ENCODE measurements around the gene IER3.

IER3 gene

GRCh38 chr6:30727920-30728553 is 16.3 kb downstream of the IER3 start:
- peaks cover 23% of the 10 kb centered on the region for H3K4me1 ChIP-seq (ENCODE audit: control insufficient read depth, insufficient read depth, low read depth, low read length)
- no peak overlapping the region for H3K14ac ChIP-seq (ENCODE audit: low read length in 2 of 2)
- H3K9ac ChIP-seq (ENCODE audit: low read length), result peak overlapping the region; percentile 67
- no peak overlapping the region for H3K4ac ChIP-seq (ENCODE audit: low read depth in 1 of 2, low read length in 2 of 2)
- no peak overlapping the region for H3K4me3 ChIP-seq (ENCODE audit: insufficient read depth in 1 of 2, low read depth in 1 of 2, low read length in 2 of 2)
- peak overlapping the region; percentile 91 for H2AK5ac ChIP-seq (ENCODE audit: low read length, severe bottlenecking)
- H3K9me3 ChIP-seq (ENCODE audit: control insufficient read depth, low read length), result no peaks in the 10 kb centered on the region
- H3K18ac ChIP-seq (ENCODE audit: low read depth in 1 of 2, low read length in 2 of 2), result peak overlapping the region in 1 of 2 experiments; percentile 34
- DNase-seq, result peak; percentile 70
- H4K91ac ChIP-seq (ENCODE audit: low read length), result no peak overlapping the region
- H2BK120ac ChIP-seq (ENCODE audit: low read depth, low read length), result no peak overlapping the region
- peak overlapping the region in 1 of 2 experiments; percentile 77 for H2BK12ac ChIP-seq (ENCODE audit: low read length in 2 of 2)
- no peak overlapping the region for H2BK15ac ChIP-seq (ENCODE audit: low read depth, poor library complexity, severe bottlenecking)
- H3K23ac ChIP-seq (ENCODE audit: low read length in 2 of 2), result peak overlapping the region in 1 of 2 experiments; percentile 59
- no peak overlapping the region for H2BK5ac ChIP-seq (ENCODE audit: low read depth, low read length, poor library complexity, severe bottlenecking)
- H3K4me2 ChIP-seq (ENCODE audit: low read length, poor library complexity, severe bottlenecking), result no peak overlapping the region
- H3K27me3 ChIP-seq (ENCODE audit: control insufficient read depth in 1 of 2, insufficient read depth in 1 of 2, low read length in 2 of 2), result no peaks in the 10 kb centered on the region
- WGBS, result 82% methylated on average over 5 of the region's 7 CpGs
- H3K27ac ChIP-seq (ENCODE audit: low read length, poor library complexity, severe bottlenecking), result peak overlapping the region; percentile 59
- H4K8ac ChIP-seq (ENCODE audit: low read length), result peak overlapping the region; percentile 73
- peaks cover 61 to 87% of the 10 kb centered on the region in 2 experiments for H3K36me3 ChIP-seq (ENCODE audit: control insufficient read depth in 1 of 2, insufficient read depth in 2 of 2, low read depth in 1 of 2, low read length in 2 of 2)
- H3K79me1 ChIP-seq (replicated peaks; ENCODE audit: low read length, poor library complexity, severe bottlenecking), result peaks cover 10% of the 10 kb centered on the region
- H2AFZ ChIP-seq (ENCODE audit: low read depth, low read length), result no peak overlapping the region

GRCh38 chr6:30726506-30727413 is 17.6 kb downstream of the IER3 start:
- H3K4me1 ChIP-seq (ENCODE audit: control insufficient read depth, insufficient read depth, low read depth, low read length), result peaks cover 23% of the 10 kb centered on the region
- no peak overlapping the region for H3K4me2 ChIP-seq (ENCODE audit: low read length, poor library complexity, severe bottlenecking)
- peaks cover 9% of the 10 kb centered on the region for H3K79me1 ChIP-seq (replicated peaks; ENCODE audit: low read length, poor library complexity, severe bottlenecking)
- no peak overlapping the region for H2BK12ac ChIP-seq (ENCODE audit: low read length in 2 of 2)
- peak; percentile 19 for DNase-seq
- no peak overlapping the region for H3K23ac ChIP-seq (ENCODE audit: low read length in 2 of 2)
- H3K4ac ChIP-seq (ENCODE audit: low read depth in 1 of 2, low read length in 2 of 2), result no peak overlapping the region
- no peak overlapping the region for H3K4me3 ChIP-seq (ENCODE audit: insufficient read depth in 1 of 2, low read depth in 1 of 2, low read length in 2 of 2)
- 93% methylated on average over 11 of the region's 11 CpGs for WGBS
- no peak overlapping the region for H4K8ac ChIP-seq (ENCODE audit: low read length)
- no peak overlapping the region for H2AFZ ChIP-seq (ENCODE audit: low read depth, low read length)
- no peak overlapping the region for H3K14ac ChIP-seq (ENCODE audit: low read length in 2 of 2)
- no peak overlapping the region for H2BK5ac ChIP-seq (ENCODE audit: low read depth, low read length, poor library complexity, severe bottlenecking)
- H3K27me3 ChIP-seq (ENCODE audit: control insufficient read depth in 1 of 2, insufficient read depth in 1 of 2, low read length in 2 of 2), result no peaks in the 10 kb centered on the region
- no peak overlapping the region for H2BK15ac ChIP-seq (ENCODE audit: low read depth, poor library complexity, severe bottlenecking)
- H4K91ac ChIP-seq (ENCODE audit: low read length), result no peak overlapping the region
- no peak overlapping the region for H2BK120ac ChIP-seq (ENCODE audit: low read depth, low read length)
- peaks cover 58 to 83% of the 10 kb centered on the region in 2 experiments for H3K36me3 ChIP-seq (ENCODE audit: control insufficient read depth in 1 of 2, insufficient read depth in 2 of 2, low read depth in 1 of 2, low read length in 2 of 2)
- H3K27ac ChIP-seq (ENCODE audit: low read length, poor library complexity, severe bottlenecking), result peak overlapping the region; percentile 67
- H3K9ac ChIP-seq (ENCODE audit: low read length), result peak overlapping the region; percentile 67
- no peak overlapping the region for H2AK5ac ChIP-seq (ENCODE audit: low read length, severe bottlenecking)
- H3K9me3 ChIP-seq (ENCODE audit: control insufficient read depth, low read length), result no peaks in the 10 kb centered on the region
- H3K18ac ChIP-seq (ENCODE audit: low read depth in 1 of 2, low read length in 2 of 2), result no peak overlapping the region

- Histone ChIP-seq H3K4ac (ENCODE audit: low read depth in 1 of 2, low read length in 2 of 2) (no peak overlapping the region), H4K91ac (ENCODE audit: low read length) (no peak overlapping the region), H3K4me2 (ENCODE audit: low read length, poor library complexity, severe bottlenecking) (no peak overlapping the region), H3K9ac (ENCODE audit: low read length) (peak overlapping the region; percentile 96), H2BK120ac (ENCODE audit: low read depth, low read length) (no peak overlapping the region), H3K14ac (ENCODE audit: low read length in 2 of 2) (no peak overlapping the region), H2BK15ac (ENCODE audit: low read depth, poor library complexity, severe bottlenecking) (no peak overlapping the region), H2BK12ac (ENCODE audit: low read length in 2 of 2) (no peak overlapping the region), H2AFZ (ENCODE audit: low read depth, low read length) (no peak overlapping the region), H2BK5ac (ENCODE audit: low read depth, low read length, poor library complexity, severe bottlenecking) (no peak overlapping the region), H3K27me3 (ENCODE audit: control insufficient read depth in 1 of 2, insufficient read depth in 1 of 2, low read length in 2 of 2) (no peaks in the 10 kb centered on the region), H3K27ac (ENCODE audit: low read length, poor library complexity, severe bottlenecking) (peak overlapping the region; percentile 29), H3K36me3 (ENCODE audit: control insufficient read depth in 1 of 2, insufficient read depth in 2 of 2, low read depth in 1 of 2, low read length in 2 of 2) (peaks cover 59 to 75% of the 10 kb centered on the region in 2 experiments), H4K8ac (ENCODE audit: low read length) (no peak overlapping the region), H3K4me3 (ENCODE audit: insufficient read depth in 1 of 2, low read depth in 1 of 2, low read length in 2 of 2) (no peak overlapping the region), H2AK5ac (ENCODE audit: low read length, severe bottlenecking) (no peak overlapping the region), H3K18ac (ENCODE audit: low read depth in 1 of 2, low read length in 2 of 2) (peak overlapping the region in 1 of 2 experiments; percentile 13), H3K79me1 (replicated peaks; ENCODE audit: low read length, poor library complexity, severe bottlenecking) (peaks cover 9% of the 10 kb centered on the region), H3K23ac (ENCODE audit: low read length in 2 of 2) (no peak overlapping the region), H3K4me1 (ENCODE audit: control insufficient read depth, insufficient read depth, low read depth, low read length) (peaks cover 21% of the 10 kb centered on the region), H3K9me3 (ENCODE audit: control insufficient read depth, low read length) (no peaks in the 10 kb centered on the region)
- WGBS, result 64% methylated on average over 3 of the region's 3 CpGs
- DNase-seq, result peak; percentile 41
These were observed 18.4 kb downstream of the IER3 start for GRCh38 chr6:30725713-30726505.

Measured in mesenchymal stem cell (in vitro differentiated cells and primary cell).